Uterus (tissue), 4 donors: ENCODE results near the gene TMEM161A. TPM values are rescaled to one million over a fixed set of nuclear protein-coding genes. Genes with fewer than 3 reads are reported as not detected.

Experiments used
- DNase-seq, 2 donors: peaks; one replicate each; pipeline ENCODE4 v3.0.0-alpha.2; 2019 to 2020
- H3K27ac ChIP-seq, 2 donors: fragments of 200-600 bp; sonication (generic); 1 replicate in 1 of 2; 2 replicates in 1 of 2; pipeline ENCODE4 v1.5.1; 2016 to 2018
- H3K27me3 ChIP-seq, 2 donors: fragments of 200-600 bp; sonication (generic); one replicate each; pipeline ENCODE4 v1.5.1; 2018 to 2019; ENCODE audit warnings: control low read depth in 1 of 2
- H3K36me3 ChIP-seq, 2 donors: fragments of 200-600 bp; sonication (generic); one replicate each; pipeline ENCODE4 v1.5.1; 2019; ENCODE audit warnings: control low read depth in 1 of 2
- H3K4me1 ChIP-seq, 2 donors: fragments of 200-600 bp; sonication (generic); one replicate each; pipeline ENCODE4 v1.5.1; 2018 to 2019; ENCODE audit warnings: control low read depth in 1 of 2
- H3K4me3 ChIP-seq, 2 donors: fragments of 200-600 bp; sonication (generic); 1 replicate in 1 of 2; 2 replicates in 1 of 2; pipeline ENCODE4 v1.5.1; 2018 to 2019; ENCODE audit warnings: mild to moderate bottlenecking in 1 of 2
- H3K9me3 ChIP-seq, 2 donors: fragments of 200-600 bp; sonication (generic); one replicate each; pipeline ENCODE4 v1.5.1; 2019; ENCODE audit warnings: control low read depth in 1 of 2
- CTCF ChIP-seq, 4 experiments: fragments of 200-600 bp in 2 of 4; fragments of 450-650 bp in 2 of 4; sonication (generic) in 2 of 4; IDR thresholded peaks; one replicate each; pipeline ENCODE4 v1.5.1; 2016 to 2019; ENCODE audit warnings: antibody characterized with exemption in 4 of 4, mild to moderate bottlenecking in 2 of 4, moderate library complexity in 1 of 4
- POLR2A ChIP-seq, 2 donors: fragments of 450-650 bp; IDR thresholded peaks; one replicate each; pipeline ENCODE4 v1.6.1; 2016; ENCODE audit warnings: antibody characterized with exemption in 2 of 2, mild to moderate bottlenecking in 1 of 2, moderate library complexity in 1 of 2
- intact Hi-C: fragments of 100-400 bp; cut with DNase I; formaldehyde crosslinking; loops from one replicate; pipeline ENCODE4 v1.15.1; 2023; ENCODE audit warnings: low total_unique reads
- total RNA-seq, 4 donors: library from RNA; depleted of rRNA in 3 of 4; stranded (reverse); fragments of >200 nt in 3 of 4; gene quantifications; one replicate each; pipeline versions ENCODE4 v1.1.0 to v1.2.4, GENCODE V29; 2014 to 2023
- donor health status: DM: yes; HTN: yes; CAD: no.

TMEM161A gene
- total RNA-seq, 4 donors from 2014 or later = 3.5 to 33.6 (median 17.3) TPM

GRCh38 chr19:19098703-19099632 lies 39.3 kb downstream of the TMEM161A start:
- DNase-seq = no peak
- no peaks in the 10 kb centered on the region for H3K27me3 ChIP-seq
- intact Hi-C loops = no loop called here
- H3K36me3 ChIP-seq = no peaks in the 10 kb centered on the region
- H3K27ac ChIP-seq = no peak overlapping the region
- TF ChIP-seq POLR2A (IDR thresholded peaks at IDR 0.05) (no peak), CTCF (IDR thresholded peaks at IDR 0.05) (no peak)
- H3K9me3 ChIP-seq = no peaks in the 10 kb centered on the region
- H3K4me1 ChIP-seq = no peaks in the 10 kb centered on the region
- H3K4me3 ChIP-seq = no peak overlapping the region

GRCh38 chr19:19098084-19098702 lies 40.1 kb downstream of the TMEM161A start:
- Histone ChIP-seq H3K4me1 (no peaks in the 10 kb centered on the region), H3K36me3 (no peaks in the 10 kb centered on the region), H3K9me3 (no peaks in the 10 kb centered on the region), H3K27ac (no peak overlapping the region), H3K27me3 (no peaks in the 10 kb centered on the region), H3K4me3 (no peak overlapping the region)
- no peak for DNase-seq
- TF ChIP-seq CTCF (IDR thresholded peaks at IDR 0.05) (no peak), POLR2A (IDR thresholded peaks at IDR 0.05) (no peak)
- intact Hi-C loops = no loop called here

- no peaks in the 10 kb centered on the region for H3K27me3 ChIP-seq
- DNase-seq = no peak
- H3K9me3 ChIP-seq = no peaks in the 10 kb centered on the region
- no peak overlapping the region for H3K27ac ChIP-seq
- intact Hi-C loops = no loop called here
- H3K4me3 ChIP-seq = no peak overlapping the region
- H3K4me1 ChIP-seq = no peaks in the 10 kb centered on the region
- no peaks in the 10 kb centered on the region for H3K36me3 ChIP-seq
- TF ChIP-seq POLR2A (IDR thresholded peaks at IDR 0.05) (no peak), CTCF (IDR thresholded peaks at IDR 0.05) (no peak)
Observed at GRCh38 chr19:19096641-19097627, 41.3 kb downstream of the TMEM161A start.

GRCh38 chr19:19095691-19096090 lies 42.6 kb downstream of the TMEM161A start:
- Histone ChIP-seq H3K27ac (no peak overlapping the region), H3K4me3 (no peak overlapping the region), H3K36me3 (no peaks in the 10 kb centered on the region), H3K27me3 (no peaks in the 10 kb centered on the region), H3K9me3 (no peaks in the 10 kb centered on the region), H3K4me1 (no peaks in the 10 kb centered on the region)
- DNase-seq = no peak
- intact Hi-C loops = no loop called here
- TF ChIP-seq POLR2A (IDR thresholded peaks at IDR 0.05) (no peak), CTCF (IDR thresholded peaks at IDR 0.05) (no peak)
